ENCODE results near the gene DST.

The DST gene

GRCh38 chr6:56484669-56485068, 158.0 kb downstream of the DST start:
- no peak for DNase-seq (ENCODE audit: extremely low spot score)
- ChIA-PET CTCF (no interaction called here), POLR2A (no interaction called here)
- TF ChIP-seq, protein P1, sequence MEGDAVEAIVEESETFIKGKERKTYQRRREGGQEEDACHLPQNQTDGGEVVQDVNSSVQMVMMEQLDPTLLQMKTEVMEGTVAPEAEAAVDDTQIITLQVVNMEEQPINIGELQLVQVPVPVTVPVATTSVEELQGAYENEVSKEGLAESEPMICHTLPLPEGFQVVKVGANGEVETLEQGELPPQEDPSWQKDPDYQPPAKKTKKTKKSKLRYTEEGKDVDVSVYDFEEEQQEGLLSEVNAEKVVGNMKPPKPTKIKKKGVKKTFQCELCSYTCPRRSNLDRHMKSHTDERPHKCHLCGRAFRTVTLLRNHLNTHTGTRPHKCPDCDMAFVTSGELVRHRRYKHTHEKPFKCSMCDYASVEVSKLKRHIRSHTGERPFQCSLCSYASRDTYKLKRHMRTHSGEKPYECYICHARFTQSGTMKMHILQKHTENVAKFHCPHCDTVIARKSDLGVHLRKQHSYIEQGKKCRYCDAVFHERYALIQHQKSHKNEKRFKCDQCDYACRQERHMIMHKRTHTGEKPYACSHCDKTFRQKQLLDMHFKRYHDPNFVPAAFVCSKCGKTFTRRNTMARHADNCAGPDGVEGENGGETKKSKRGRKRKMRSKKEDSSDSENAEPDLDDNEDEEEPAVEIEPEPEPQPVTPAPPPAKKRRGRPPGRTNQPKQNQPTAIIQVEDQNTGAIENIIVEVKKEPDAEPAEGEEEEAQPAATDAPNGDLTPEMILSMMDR (IDR thresholded peaks at IDR 0.05; ENCODE audit: control extremely low read depth, extremely low read depth, low read depth, missing control alignments), result no peak

DNA sequence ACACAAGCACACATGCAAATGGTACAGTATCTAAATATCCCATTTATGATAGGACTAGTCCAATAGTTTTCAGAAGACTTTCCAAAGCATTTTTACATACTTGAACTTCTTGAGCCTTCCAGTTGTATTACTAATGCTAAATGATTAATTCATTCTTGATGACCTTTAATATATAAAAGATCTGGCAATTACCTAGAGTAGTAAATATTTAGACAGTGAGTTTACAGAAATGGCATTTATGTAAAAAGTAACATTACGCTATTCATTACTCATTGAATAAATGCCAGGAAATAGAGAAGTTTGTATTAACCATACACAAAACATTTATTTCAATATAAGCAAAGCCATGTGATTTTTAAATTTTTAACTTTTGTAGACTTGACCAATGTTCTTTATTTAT, 158.8 kb downstream of the DST start:
- no peak for DNase-seq (ENCODE audit: extremely low spot score)
- TF ChIP-seq, protein P1 (IDR thresholded peaks at IDR 0.05; ENCODE audit: control extremely low read depth, extremely low read depth, low read depth, missing control alignments), result no peak
- CTCF ChIA-PET, result no interaction called here
- POLR2A ChIA-PET, result no interaction called here

- CTCF ChIA-PET, result interaction anchor here (1.2 kb wide), 1 partner anchor 129 kb away, joined by 3 read pairs; no protein-coding TSS in a partner anchor
- DNase-seq (ENCODE audit: extremely low spot score), result no peak
- POLR2A ChIA-PET, result no interaction called here
- TF ChIP-seq, protein P1 (IDR thresholded peaks at IDR 0.05; ENCODE audit: control extremely low read depth, extremely low read depth, low read depth, missing control alignments), result no peak
These were observed 160.2 kb downstream of the DST start for GRCh38 chr6:56482525-56482924.

DNA sequence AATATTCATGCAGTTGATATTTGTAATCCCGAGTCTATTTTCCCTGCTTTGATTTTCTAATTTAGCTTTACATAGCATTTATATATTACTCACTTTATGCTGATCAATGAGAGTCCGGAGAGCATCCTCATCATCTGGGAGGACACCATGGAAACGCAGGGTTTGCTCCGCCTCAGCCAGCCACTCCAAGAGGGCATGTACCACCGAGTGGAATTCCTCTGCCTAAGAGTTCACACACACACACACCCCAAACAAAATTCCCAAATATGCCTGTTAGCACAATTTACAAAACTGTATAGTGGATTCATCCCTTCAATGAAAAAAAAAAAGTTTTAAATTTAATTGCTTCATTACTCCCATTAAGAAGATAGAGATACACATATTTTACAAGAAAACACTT, 160.7 kb downstream of the DST start:
- CTCF ChIA-PET, result interaction anchor here (1.2 kb wide), 1 partner anchor 130 kb away, joined by 3 read pairs; no protein-coding TSS in a partner anchor
- DNase-seq (ENCODE audit: extremely low spot score), result no peak
- TF ChIP-seq, protein P1 (IDR thresholded peaks at IDR 0.05; ENCODE audit: control extremely low read depth, extremely low read depth, low read depth, missing control alignments), result no peak
- POLR2A ChIA-PET, result no interaction called here

GRCh38 chr6:56480654-56481337, 161.9 kb downstream of the DST start:
- CTCF ChIA-PET, result no interaction called here
- no peak for DNase-seq (ENCODE audit: extremely low spot score)
- TF ChIP-seq, protein P1 (IDR thresholded peaks at IDR 0.05; ENCODE audit: control extremely low read depth, extremely low read depth, low read depth, missing control alignments), result no peak
- POLR2A ChIA-PET, result no interaction called here

GRCh38 chr6:56480246-56480645, 162.4 kb downstream of the DST start:
- TF ChIP-seq, protein P1 (IDR thresholded peaks at IDR 0.05; ENCODE audit: control extremely low read depth, extremely low read depth, low read depth, missing control alignments), result no peak
- DNase-seq (ENCODE audit: extremely low spot score), result no peak
- CTCF ChIA-PET, result no interaction called here
- POLR2A ChIA-PET, result no interaction called here
